NCI-H524 (cell line): ENCODE results near the gene PSMB11.

ENCODE experiments used
- DNase-seq, 2 experiments: peaks; one replicate each; lab custom pipeline; 2025; lab: John Stamatoyannopoulos, UW

Gene PSMB11

DNA sequence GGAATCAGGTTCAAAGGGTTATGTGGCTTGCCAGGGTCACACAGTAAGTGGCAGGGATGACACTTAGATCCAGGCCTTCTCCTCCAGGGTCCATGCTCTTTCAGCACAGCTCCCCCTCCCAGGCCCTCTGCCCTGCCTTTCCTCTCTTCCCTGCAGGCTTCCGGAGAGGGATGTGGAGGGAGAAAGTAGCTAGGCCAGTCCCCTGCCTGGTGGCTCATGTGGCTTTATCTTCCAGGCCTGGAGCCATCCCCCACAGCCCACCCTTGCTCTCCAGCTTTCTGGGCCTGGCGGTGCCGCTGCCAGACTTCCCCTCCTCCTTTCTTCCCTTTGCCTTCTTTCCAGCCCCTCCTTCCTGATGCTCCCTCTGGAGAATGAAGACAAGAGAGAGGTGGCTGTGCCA is 1.7 kb downstream of the PSMB11 start:
- no peak for DNase-seq

DNA sequence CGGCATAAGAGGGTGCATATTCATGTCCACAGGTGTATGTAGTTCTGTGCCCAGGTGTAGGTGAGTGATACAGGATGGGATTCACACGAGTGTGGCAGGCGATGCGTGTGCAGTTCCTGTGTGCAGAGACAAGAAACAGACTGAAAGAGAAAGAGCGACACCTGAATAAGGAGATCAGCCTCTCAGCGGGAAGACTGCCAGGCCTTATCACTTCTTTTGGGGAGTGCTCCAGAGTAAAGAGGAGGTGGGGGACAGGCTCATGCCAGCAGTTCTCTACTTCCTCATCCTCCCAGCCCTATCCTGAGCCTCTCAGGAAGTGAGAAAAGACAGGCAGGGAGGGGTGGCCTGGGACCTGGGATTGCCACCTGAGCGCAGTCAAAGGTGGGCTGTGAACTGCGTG is 2.8 kb downstream of the PSMB11 start:
- DNase-seq: no peak

DNA sequence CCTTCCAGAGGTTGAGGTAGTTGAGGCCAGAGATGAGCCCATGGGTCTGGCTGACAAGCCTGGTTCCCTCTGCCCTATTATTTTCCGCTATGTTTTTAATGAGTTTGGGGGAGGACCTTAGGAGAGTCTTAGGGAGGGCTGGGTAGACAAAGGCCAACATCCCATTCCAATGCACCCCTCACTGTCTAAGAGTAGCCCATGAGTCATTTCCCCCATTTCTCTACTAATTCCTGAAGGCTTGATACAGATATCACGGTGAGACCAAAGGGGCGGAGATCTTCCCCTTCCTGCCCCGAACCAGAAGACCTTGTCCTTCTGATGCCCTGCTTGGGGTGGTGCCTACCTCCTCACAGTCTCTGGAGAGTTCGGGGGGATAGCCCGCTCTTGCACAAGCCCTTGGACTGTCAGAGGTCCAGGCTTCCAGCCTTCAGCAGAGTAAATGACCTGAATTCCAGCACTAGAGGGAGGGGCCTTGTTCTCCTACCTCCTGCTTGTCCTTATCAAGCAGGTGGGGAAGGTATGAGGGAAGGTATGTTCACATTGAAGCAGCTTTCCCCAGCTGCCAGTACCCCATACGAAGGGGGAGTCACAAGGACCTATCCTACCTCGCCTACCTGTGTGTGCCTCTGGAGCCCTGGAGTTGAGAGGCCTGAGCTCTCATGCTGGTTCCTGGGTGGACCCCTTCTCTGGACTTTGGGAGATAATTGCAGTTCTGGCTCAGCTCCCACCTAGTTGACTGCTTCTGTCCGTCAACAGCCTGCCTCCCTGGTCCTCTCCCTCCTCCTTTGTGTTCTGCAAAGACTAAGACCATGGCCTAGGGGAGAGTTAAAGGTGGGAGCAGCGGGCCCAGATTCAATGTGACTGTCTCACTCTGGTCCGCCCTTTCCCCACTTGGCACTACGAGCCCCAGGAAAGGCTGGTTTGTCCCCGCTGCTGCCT is 3.7 kb downstream of the PSMB11 start:
- no peak for DNase-seq

DNA sequence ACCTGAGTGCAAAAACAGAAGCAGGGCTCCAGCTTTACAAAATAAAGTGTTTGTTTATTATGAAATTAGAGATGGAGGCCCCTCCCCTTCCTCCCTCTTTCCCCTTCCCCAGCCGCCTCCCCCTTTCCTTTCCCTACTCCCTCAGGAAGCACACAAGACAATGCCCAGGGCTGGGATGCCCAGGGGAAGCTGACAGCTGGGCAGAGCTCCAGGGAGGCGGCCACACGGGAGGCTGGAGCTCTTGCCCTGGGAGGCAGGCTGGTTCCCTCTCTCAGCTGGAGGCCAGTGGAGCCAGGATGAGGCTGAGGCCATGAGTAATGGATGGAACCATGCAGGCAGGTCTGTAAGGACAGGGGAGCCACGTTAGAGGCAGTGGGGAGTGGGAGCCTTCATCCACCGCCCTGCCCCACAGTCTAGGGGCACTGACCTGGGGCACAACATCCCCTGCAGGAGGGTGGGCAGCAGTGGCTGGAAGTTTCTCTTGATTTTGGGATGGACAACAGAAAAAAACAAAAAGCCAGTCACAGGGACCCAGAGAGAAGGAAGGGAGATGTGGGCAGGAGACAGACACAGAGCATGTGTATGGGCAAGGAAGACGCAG is 5.1 kb downstream of the PSMB11 start:
- DNase-seq: no peak

DNA sequence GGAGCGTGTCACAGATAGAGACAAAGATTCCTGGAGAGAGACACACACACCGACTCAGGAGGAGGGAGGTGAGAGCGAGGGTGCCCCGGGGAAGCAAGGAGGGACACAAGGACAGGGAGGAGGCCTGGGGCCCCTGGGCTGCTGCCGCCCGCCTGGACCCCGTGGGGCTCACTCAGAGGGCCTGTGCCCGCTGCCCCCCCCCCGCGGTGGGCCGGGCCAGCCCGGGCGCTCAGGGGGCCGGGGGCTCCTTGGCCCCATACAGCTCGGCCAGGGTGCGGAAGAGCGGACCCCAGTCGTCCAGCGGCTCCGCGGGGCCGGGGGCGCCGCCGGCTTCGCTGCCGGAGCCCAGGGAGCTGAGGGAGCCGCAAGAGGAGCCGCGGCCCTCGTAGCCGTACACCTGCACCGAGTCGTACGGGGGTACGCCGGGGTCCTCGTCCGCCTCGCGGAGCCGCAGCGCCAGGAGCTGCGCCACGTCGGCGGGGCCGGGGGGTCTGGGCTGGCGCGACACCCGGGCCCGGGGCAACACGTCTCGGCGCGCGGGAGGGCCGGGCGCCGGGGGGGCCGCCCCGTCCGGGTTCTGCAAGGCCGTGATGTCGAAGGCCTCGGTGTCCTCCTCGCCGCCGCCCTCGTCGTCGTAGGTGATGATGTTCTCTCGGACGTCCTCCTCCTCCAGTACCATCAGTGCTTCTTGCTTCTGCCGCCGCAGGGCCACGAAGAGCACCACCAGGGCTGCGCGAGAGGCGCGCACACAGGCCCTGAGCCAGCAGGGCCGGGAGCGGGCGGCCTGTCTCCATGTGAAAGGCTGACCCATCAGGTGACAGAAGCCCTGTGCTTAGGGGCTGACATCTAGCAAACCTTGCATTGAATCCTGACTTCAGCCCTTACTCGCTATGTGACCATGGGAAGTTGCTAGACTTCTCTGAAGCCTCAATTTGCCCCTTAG is 6.0 kb downstream of the PSMB11 start:
- DNase-seq: no peak

DNA sequence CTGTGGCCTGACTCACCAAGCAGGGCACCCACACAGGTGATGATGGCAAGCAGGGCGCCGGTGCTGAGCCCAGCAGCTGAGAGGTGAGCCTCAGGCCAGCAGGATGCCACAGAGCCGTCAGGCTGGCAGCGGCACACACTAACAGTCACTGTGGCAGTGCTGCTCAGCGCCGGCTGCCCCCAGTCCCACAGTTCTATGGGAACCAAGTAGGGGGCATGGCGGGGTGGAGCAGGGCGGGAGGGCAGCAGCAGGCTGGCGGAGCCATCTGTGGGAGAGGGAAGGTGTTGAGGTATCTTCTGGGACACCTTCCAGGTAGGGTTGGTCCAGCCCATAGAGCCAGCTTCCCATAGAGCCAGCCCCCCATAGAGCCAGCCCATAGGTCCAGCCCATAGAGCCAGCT is 7.0 kb downstream of the PSMB11 start:
- no peak for DNase-seq

DNA sequence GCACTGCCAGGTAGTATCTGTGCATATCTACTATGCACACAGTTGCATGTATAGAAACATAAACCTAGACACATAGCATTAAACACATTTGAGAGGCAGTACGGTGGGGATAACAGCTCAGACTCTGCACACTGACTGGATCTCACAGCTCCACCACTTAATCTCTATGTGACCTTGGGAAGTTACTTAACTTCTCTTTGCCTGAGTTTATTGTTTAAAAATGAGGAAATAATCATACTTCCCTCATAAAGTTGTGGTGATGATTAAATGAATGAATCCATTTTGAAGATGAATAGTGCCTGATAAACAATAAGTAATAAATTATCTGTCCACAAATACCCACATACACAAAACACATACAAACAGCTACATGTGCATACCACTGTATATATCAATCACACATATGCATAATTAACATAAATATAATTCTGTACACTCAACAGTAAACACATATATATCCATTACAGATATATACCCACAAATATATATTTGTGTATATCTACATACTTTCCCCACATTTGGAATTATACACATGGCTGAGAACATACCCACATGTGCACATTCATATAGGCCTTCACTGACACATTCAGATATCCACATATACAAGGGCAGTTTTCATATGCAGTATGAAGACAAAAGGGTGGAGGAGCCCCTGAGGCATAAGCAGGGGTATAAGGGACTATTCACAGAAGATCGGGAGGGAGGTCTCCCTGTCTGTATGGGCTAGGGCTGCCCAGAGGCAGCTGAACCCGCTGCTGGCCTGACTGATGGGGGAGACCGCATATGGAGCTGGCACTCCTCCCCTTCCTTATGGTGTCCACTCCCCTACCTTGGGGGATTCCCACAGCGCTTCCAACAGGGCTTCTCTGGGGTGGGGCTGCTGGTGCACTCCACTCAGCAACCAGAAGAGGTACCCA is 9.4 kb downstream of the PSMB11 start:
- DNase-seq: no peak

DNA sequence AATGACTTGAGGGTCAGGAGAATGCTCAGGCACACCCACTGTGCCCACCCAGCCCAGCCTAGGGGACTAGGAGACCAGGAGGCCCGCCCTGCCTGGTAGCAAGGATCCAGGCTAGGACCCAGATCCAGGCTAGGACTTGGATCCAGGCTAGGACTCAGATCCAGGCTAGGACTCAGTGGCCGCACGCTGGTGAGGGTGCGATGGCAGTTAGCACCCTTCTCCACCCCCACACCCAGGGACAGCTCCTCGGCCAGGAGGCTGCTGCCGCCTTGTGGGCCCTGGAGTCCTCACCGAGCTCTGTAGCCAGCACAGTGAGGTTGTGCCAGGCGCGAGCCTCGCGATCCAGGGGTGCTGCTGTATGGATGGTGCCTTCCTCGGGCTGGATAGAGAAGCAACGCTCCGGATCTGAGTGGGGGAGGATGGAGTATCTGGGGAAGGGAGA is 10.2 kb downstream of the PSMB11 start:
- DNase-seq: no peak

DNA sequence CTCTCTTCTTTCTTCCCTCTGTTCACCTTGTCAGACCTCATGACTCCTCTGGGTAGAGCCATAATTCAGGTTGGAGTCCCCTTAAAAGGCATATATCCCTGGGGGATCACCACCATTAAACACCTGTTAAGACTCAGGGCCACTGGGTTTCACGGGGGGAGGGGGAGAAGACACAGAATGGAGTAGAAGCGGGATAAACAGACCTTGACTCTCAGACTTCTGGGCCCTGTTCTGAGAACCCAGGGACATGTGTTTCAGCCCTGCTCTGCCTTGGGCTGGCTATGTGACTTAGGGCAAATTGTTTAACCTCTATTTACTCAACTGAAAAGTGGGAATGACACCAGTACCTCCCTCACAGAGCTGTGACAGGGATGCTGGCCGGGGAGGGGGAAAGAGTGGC is 10.7 kb downstream of the PSMB11 start:
- DNase-seq: no peak

DNA sequence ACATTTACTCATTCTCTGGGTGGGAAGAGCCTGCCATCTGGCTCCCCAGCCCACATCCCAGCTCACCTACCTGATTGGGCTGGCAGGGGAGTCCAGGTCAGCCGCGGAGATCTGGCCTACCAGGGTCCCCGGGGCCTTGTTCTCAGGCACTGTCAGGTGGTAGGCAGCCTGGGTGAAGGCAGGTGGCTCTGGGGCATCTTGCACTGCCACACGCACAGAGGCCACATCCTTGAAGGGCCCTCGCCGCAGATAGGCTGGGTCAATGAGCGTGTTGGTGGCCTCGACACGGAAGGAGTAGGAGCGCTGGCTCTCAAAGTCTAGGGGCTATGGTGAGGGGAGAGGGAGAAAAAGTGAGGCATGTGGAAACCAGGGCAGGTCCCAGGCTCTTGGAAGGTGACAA is 11.4 kb downstream of the PSMB11 start:
- DNase-seq: no peak

DNA sequence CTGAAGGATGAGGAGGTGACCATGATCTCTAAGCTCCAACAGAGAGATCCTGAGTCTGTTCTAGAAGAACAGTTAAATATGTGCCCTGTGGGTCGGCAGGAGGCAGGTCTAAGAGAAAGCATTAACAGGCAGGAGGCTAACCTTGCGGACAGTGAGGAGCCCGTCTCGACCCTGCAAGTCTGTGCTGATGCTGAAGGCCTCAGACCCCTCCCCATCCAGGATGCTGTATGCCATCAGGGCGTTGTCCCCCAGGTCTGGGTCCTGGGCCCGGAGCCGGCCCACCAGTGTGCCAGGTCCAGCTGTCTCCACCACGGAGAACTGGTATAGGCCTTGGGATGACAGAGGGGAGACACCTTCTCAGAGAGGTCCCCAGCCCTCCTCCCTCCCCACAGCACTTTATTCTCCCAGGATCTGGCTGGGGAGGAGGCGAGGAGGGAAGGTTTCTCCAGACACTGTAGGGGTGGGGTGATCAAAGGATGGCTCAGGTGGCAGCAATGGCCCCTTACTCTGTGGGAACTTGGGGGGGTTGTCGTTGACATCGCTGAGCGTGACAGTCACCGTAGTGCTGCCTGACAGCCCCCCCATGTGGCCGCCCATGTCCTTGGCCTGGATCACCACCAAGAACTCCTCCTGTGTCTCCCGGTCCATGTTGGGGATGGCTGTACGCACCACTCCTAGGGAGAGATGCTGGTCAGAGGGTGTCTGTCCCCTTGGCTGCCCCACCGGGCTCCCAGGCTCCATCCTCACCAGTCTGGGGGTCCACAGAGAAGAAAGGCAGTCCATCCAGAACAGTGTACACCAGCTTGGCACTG is 12.2 kb downstream of the PSMB11 start:
- DNase-seq: no peak

DNA sequence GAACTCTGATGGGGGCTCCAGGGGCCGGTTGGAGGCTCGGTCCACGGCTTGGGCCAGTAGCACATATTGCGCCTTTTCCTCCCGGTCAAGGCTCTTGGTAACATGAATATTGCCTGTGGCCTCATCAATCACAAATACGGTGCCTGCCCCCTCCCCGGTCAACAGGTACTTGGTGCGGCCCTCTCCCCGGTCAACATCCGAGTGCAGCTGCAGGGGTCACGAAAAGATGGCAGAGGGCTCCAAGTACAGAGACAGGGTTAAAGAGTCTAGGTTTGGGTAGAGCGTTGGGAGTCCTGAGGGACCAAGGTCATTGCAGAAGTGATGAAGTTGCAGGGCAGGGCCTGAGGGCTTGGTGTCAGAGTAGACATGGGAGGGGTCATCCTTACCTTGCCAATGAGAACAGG is 13.1 kb downstream of the PSMB11 start:
- no peak for DNase-seq

DNA sequence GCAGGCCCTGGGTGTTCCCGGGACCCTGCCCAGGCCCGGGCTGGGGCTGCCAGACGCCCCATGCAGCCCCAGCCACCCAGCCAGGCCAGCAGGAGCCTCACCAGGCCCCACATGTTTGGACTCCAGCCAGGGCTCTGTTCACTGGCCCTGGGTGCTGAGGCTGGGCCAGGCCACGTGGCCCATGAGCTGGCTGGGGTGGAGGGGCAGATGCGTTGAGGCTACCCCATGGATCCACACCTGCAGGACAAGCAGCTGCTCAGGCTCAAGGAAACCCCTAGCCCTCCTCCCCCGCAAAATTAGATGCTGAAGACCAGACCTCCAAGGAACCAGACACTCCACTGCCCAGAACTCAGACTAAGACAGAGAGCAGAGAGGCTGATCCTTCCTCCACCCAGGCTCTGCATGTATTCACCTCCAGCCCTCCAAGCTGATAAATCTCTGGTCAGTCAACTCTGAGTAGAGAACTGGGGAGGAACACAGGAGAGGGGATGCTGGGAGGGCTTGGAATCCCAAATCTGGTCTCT is 13.7 kb downstream of the PSMB11 start:
- no peak for DNase-seq

DNA sequence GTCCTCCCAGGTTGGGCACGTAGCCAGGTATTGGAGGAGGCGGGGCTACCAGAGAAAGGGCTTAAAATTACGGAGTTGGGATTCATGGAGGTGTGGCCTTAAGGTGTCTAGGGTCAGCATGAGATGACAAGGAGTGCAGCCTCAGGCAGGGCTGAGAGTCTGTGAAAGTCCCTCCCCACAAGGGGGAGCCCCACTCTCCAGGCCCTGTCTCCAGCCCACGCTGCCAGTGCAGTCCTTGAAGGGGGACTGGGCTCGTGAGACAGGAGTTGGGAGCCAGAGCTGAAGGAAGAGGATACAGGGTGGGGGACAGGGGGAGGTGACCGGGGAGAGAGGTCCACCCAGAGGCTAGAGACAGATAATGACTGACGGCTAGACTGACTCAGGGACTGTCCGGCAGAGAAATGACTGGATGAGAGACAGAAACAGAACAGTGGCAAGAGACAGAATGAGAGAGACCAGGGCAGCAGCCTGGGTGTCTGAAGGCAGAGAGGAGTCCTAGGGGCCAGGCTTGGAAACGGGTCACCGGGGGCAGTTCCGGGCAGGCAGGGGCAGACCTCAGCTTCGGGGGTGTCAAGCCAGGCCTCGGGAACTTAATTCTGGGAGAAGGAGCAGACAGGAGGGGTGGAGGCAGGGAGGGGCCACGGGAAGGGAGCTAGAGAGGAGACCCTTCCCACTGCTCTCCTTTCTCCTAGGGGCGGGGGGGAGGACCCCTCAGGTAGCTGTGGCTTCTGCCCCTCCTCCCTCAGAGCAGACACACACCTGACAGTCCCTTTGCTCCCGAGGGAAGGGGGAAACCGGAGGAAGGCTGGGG is 14.3 kb downstream of the PSMB11 start:
- DNase-seq: no peak

DNA sequence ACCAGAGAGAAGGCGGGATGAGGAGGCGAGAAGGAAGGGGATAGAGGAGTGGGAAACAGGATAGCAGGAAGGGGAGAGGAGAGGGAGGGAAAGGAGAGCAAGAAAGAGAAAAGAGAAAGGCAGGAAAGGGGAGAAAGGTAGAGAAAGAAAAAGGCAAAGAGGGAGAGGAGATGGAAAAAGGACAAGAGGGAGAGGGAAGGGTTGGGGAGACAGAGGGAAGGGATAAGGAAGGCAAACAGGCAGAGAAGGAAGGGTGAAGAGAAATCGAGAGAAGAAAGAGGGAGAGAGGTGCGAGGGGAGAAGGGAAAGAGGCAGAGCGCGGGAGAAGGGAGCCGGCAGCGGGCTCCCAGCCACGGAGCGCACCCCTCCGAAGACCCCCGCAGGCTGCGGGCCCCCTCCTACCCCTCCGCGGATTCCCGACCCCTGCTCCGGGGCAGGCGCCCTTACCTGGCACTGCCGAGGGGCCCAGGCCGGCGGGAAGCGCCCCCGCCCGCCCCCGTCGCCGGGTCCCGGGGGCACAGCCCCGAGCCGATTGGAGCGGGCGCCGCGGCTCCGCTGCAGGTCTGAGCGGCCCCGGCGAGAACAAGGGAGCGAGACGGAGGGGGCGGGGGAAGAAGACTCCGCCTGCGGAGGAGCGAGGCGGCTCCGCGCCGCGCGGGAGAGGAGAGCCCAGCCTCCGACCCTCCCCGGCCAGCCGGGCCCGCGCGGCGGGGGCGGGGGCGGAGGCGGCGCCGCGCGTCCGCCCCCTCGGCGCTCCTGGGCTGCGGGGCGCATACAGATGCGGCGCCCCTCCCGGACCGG is 15.1 kb downstream of the PSMB11 start, which contains the start of gene CDH24:
CDH24 (minus strand) TSS at position 565 of the 801 bp plus-strand sequence. CDS start 1,787 bp downstream, outside the sequence.
- DNase-seq: no peak

DNA sequence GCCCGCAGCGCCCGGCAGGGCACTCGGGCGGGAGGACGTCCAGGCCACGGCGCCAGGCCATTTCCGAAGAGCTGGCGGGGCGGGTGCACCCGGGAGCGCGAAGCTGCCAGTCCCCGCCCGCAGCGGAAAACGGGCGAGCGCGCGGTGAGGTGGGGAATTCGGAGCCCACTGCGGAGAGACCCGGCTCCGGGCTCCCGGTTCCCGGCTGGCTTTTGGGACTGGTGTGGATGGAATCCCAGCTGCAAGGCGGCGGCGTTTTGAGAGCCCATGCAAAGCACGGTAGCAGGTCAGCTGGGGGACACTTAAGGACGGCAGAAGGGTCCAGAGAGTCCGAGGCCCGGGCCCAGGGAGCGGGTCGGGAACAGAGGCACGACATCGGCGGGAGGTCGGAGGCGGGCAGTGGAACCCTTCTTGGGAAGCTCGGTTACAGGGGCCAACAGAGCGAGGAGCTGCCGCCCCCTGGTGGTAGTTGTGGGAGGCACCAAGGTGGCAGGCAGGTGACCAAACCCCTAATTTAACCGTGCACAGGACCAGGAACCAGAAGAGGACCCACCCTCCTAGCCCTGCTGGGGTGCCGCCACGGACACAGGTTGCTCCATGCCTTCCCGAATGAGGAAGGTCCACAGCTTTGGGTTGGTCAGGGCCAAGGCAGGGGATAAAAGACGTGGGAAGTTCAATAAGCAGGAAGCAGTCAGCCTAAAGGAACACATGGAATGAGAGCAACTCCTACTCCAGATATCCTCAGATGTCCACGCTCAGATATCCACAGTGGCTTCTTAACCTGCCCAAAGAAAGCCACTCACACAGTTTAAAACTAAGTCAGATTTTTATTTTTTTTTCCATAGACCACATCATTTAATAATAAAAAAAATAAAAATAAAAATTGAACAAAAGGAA is 16.0 kb downstream of the PSMB11 start:
- DNase-seq: no peak
